COLO668 (cell line): ENCODE data around the gene MPV17L2.
"Not testable (repeated sequence)": the region's sequence is repeated elsewhere in the genome, so short reads cannot be mapped to it uniquely, and the experiment has no call there.

Experiments
- DNase-seq: peaks from one replicate; lab custom pipeline; 2025; ENCODE audit not compliant: unreplicated experiment; lab: John Stamatoyannopoulos, UW

MPV17L2 gene

DNA sequence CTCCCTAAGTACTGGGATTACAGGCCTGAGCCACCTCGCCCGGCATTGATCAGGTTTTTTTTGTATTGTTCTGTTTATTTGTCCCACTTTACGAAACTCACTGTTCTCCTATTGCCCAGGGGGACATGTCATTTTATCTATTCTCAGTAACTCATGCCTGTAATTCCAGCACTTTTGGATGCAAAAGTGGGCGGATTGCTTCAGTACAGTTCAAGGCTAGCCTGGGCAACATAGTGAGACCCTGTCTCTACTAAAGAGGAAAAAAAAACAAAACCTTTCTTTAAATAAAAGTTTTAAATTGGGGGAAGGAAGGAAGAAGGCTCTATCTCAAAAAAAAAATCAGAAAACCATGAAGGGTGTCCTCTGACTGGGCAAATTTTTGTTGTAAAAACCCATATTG, 2.7 kb upstream of the MPV17L2 start:
- no peak for DNase-seq

DNA sequence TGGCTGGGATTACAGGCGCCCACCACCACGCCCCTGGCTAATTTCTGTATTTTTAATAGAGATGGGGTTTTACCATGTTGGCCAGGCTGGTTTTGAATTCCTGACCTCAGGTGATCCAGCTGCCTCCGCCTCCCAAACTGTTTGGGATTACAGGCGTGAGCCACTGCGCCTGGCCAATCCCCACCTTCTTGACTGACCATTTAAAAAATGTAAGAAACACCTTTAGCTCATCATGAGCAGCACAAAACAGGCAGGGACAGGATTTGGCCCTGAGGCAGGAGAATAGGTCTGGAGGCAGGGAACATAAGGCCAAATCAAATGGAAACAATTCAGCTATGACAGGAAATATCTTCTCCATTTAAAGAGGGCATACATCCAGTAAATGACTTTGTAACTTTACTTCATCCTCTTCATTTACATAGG, 1.4 kb upstream of the MPV17L2 start:
- DNase-seq = no peak

DNA sequence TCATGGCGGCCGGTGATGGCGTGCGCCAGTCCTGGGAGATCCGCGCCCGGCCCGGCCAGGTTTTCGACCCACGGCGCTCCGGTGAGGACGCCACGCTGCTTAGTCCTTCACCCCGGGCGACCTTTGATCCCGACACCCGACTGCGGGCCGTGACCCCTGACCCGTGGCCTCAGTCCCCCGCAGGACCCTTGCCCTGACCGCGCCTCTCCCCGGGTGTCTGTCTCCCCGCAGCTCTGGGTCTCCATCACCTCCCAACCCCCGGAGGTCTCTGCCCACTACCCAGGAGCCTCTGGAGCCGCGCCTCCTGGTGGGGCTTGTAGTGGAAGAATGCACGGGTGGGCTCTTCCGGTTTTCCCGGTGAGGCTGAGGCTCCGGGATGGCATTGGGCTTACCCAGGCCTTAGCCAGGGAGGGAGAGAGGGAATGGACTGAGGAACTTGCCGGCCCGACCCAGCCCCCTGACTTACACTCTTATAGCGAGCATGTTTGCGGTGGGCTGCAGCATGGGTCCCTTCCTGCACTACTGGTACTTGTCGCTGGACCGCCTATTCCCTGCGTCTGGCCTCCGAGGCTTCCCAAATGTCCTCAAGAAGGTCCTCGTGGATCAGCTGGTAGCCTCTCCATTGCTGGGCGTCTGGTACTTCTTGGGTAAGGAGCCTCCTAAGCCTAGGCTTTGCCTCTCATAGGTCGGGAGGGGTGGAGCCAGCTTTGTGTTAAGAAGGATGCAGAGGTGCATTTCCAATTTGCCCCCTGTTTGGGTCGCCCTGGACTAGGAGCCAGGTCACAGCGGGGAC, 566 bp downstream of the MPV17L2 start:
- DNase-seq = peak; percentile 36

DNA sequence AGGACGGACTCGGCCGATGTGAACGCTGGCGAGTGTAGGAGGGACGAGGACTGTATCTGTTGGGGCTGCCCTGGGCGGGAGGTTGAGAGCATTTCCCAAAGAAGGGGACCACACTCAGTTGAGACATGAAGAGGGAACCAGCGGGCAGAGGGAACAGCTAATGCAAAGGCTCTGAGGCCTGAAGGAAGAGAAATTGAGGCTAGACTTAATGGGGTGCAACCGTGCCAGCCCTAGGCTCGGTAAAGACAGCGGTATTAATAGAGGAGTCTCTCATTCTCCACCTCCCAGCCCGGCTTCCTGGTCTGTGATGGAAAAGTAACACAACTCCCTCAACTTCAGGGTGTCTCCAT, 1.1 kb downstream of the MPV17L2 start:
- DNase-seq = no peak

DNA sequence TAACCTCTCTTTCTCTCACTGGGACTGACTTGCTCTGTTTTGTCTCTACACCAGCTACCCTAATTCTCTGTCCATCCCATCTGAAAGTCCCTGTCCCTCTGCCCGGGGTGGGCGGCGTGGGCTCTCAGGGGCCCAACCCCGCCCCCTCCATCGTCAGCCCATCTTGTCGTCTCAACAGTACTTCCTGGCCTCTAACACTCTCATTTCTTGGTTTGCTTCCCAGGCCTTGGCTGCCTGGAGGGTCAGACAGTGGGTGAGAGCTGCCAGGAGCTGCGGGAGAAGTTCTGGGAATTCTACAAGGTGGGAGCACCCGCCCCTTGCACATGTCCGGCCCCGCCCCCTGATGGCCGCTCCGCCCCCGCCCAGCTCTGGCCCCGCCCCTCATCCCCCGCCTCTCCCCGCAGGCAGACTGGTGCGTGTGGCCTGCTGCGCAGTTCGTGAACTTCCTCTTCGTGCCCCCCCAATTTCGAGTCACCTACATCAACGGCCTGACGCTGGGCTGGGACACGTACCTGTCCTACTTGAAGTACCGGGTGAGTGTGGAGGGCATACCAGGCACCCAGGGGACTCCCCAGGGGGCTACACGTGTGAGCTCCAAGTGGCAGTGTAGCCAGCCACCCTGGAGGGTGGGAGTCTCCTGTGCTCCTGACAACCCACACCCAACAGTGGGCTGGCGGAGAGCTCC, 1.7 kb downstream of the MPV17L2 start:
- DNase-seq = no peak

DNA sequence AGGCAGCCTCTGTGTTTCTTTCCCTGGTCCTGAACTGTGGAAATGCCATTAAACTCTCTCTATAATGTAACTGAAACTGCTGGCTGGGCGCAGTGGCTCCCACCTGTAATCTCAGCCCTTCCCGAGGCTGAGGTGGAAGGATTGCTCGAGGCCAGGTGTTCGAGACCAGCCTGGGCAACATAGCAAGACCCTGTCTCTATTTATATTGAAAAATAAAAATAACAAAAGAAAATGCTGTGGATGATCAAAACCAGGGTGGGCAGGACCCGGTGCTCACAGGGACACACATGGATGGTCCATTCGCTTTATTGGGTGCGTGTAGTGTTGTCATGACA, 3.5 kb downstream of the MPV17L2 start:
- no peak for DNase-seq

DNA sequence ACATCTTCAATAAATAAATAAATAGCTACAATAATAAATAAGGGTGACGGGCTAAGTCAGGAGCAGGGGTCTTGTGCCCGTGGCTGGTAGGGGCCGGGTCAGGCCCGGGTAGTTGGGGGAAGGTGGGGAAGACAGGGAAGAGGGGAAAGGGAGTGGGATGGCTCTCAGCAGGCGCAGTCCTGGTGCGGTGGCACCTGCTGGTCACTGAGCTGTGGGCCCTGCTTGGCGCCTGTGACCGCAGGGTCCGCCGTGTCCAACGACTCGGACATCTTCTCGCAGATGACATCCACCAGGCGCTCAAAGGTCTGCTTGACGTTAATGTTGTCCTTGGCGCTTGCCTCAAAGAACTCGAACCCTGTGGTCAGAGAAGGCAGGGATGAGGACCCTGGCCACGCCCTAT, 4.3 kb downstream of the MPV17L2 start:
- no peak for DNase-seq

DNA sequence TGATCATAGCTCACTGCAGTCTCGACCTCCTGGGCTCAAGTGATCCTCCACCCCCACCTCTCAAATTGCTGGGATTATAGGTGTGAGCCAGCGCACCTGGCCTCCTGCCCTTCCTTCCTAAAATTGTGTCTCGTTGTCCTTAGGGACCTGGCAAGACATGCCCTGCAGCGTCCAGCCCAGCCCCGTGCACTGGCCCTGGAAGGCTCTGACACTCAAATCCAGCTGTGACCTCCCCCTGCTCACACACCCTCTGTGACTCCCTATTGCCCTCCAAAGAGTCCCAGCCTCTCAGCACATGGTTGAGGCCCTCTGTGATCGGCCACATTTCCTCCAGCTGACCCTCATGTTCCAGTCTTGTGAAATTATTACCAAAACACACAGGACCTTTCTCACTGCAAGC, 4.9 kb downstream of the MPV17L2 start:
- no peak for DNase-seq

DNA sequence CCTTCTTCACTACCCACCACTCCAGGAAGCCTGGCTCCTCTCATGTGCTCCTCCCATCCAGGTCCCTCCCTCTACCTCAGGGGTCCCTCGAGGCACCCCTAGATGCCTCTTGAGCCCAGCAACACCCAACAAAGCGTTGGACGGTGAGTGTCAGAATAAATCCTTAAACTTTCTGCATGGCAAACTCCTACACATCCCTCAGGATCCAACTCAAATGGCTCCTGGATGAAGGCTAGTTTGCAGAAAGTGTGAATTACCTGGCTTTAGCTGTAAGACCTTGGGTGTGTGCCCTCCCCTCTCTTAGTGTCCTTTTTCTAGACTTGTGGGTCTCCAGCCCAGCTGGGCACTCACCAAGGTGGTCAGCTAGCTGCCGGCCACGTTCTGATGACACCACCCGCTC, 5.4 kb downstream of the MPV17L2 start:
- DNase-seq = no peak

DNA sequence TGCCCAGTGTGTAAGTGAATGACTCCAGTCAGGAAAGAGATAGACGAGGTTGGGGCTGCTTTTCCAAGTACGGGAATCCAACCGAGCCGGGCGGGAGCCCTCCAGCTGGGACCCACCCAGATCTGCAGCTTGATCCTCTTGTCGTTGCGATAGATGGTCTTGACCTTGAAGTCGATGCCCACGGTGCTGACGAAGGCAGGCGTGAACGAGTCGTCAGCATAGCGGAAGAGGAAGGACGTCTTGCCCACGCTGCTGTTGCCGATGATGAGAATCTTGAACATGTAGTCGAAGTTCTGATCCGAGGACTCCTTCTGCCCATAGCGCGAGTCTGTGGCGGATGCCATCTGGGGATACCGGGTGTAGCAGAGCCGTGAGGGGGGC, 9.4 kb downstream of the MPV17L2 start:
- DNase-seq = no peak

DNA sequence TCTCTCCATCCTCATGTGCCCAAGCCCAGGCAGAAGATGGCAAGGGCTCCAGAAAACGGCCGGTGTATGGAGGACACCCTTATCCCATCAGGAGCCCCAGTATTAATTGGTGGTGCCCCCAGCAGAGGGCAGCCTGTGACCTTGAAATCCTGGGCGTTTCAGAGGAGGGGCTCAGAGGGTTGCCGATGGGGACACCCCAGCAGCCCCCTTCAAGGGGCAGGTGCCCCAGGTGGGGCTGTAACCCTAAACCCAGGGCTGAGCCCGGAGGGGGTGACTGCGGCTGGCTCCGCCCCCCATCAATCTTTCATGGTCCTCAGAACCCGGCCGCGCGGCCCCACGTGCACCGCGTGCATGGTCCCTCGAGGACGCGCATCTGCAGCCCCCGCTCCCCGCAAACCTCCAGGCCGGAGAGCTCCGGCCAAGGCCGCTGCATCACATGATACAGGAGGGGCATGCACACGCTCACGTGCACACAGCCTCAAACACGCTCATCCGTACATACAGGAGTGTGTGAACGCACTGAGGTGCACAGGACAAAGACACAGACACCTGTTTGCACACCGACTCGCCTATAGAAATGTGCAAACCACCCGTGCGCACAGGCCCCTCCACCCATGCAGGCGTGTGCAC, 9.9 kb downstream of the MPV17L2 start:
- DNase-seq = peak; percentile 53

DNA sequence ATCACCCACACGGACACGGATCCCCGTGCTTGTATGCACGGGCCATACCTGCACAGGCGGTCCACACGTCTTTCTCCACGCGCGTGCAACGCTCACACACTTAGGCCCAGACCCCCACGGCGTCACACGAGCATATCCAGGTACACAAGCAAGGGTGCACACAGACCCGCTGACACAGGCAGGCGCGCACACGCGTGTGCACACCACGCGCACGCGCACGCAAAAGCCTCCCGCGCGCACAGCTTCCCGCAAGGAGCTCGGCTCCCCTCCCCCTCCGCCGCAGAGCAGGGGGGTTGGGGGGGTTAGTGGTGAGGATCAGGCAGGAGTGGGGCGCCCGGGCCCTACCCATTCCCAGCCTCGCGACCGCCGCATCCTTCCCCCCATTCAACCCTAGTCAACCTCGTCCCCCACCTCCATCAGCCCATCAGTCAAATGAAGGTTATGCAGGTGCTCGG, 10.4 kb downstream of the MPV17L2 start:
- peak; percentile 73 for DNase-seq

DNA sequence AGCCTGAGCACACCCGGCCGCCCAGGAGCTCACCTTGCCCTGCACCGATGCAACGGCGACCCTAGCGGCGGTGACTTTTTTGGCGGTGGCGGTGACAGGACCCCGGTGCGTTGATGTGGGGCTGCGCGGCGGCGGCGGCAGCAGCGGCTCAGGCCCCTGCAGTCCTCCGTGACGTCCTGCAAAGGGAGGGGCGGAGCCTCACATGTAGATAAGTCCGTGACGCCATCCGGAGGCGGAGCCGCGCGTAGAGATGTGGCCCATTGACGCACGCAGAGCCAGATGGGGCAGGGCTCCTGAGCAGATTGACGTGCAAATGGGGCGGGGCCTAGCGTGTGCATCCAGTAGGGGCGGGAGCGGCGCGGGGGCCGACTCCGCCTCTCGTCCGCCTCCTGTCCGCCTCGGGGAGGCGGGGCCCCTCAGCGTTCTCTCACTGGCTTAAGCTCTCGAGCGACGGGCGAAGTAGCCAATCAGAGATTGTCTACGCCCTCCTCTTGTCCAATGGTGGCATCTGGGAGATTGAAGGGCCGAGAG, 10.9 kb downstream of the MPV17L2 start, which contains the start of gene RAB3A:
TSS of gene RAB3A (minus strand) at position 180 of the 531 bp plus-strand sequence. CDS start 1,302 bp downstream, outside the sequence.
- DNase-seq = peak; percentile 100

DNA sequence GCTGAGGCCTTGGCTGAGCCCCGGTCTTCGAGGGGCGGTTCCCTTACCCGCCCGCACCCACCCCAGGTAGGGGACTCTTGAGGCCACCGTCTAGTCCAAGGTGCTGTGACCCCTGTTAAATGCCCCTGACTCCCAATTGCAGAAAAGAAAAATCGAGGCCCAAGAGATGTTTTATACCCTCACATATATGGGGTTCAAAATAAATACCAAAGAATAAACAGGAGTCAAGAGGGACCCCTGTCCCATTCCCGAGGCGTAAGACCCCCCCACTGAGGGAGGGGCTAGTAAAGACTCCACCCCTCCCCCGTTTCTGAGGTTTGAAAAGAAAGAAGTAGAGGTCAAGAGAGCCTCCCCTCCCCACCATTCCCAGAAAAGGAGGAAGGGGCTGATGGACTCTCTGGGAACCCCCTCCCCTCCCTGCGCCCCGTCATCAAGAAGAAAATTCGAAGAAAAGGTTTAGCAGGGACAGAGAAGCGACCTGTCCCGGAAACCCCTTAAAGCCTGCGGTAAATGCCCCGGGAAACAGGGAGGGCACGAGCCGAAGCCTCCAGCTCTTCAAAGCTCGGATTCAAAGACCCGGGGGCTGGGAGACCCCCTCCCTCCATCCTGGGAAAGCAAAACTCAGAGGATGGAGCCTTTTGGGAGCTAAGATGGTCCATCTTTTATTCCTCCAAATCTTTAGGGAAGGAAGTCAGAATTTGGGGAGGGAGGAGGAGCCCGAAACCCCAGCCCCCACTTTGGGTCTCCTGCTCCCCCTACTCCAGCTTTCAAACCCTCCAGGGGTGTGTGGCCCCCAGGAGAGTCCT, 11.6 kb downstream of the MPV17L2 start:
- peak; percentile 68 for DNase-seq

DNA sequence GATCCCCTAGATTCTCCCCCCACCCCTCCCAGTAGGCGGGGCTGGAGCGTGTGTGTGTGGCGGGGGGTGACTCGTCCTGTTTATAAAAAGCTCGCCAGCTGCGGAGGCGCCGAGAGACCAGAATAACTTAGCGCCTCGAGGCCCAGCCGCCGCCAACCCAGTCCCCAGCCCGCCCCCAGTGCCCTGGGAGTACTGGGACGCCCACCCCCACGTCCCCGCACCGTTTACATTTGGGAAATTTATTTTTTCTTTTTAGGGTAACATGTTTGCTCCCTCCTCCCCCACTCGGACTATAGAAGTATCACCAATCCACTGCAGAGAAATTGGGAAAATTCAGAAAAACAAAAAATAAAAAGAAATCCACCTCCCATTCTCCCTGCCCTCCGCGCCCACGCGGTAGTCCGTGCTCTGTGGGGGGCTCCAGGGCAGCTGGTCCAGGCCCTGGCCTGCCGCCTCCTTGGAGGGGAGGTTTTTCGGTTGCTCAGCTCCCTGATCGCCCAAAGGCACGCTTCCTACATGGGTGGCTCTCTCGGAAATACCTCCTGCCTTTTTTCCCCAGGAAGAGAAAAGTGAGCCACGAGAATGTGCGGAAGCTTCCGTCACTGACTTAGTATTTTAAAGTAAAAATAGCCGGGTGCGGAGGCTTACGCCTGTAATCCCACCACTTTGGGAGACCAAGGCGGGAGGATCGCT, 12.3 kb downstream of the MPV17L2 start:
- peak; percentile 73 for DNase-seq

DNA sequence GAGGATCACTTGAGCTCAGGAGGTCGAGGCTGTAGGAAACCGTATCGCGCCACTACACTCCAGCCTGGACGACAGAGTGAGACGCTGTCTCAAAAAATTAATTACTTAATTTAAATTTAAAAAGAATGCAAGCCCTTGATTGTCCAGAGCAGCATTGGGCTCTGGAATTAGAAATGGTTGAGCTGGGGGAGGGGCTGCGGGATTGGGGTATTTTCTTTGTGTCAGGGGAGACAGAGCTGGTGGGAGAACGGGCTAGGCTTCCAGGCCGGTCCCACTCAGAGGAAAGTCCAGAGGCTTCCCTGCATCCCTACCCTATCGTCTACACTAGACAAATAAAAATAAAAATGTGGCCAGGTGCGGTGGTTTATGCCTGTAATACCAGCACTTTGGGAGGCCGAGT, 13.0 kb downstream of the MPV17L2 start:
- DNase-seq = no peak

DNA sequence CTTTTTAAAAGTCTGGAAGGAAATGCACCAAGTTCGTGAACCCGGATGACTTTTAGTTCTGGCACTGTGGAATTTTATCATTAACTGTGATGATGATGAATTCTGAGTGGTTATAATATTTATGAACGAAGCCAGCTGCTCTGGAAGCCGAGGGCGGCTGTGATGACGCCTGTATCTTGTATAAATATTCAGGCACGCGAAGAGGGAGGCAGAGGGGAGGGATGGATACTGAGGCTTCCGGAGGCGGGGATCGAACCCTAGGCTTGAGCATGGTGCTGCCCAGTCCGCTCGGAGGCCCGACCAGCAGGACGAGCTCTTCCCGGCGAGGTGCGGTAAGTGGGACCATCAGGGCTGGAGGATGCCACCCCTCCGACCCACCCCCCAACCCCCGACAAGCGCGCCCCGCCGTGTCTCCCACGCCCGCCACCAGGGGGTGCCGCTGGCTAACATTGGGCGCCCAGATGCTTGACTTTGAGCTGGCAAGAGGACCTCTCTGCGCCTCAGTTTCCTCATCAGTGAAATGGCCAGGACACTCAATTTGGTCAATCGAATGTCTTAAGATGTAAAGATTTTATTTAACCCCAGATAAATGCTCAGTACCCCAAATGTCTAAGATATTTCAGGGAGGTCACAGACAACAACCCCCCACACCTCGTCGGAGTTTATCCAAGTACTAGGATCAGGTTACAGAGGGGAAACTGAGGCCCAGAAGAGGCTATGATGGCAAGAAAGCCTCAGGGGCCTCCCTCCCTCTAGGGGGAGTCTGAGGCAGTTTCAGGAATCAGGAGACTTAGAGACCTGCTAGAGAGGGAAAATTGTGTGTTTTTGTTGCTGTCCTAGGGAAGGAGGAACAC, 15.3 kb downstream of the MPV17L2 start:
- peak; percentile 45 for DNase-seq

DNA sequence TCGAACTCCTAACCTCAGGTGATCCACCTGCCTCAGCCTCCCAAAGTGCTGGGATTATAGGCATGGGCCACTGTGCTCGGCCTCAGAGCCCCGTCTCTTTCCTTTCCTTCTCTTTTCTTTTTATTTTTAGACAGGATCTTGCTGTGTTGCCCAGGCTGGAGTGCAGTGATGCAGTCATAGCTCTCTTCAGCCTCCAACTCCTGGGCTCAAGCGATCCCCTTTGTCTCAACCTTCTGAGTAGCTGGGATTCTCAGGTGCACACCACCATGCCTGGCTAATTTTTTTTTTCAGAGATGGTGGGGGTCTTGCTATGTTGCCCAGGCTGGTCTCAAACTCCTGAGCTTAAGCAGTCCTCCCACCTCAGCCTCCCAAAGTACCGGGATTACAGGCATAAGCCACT, 16.9 kb downstream of the MPV17L2 start:
- DNase-seq = not testable (repeated sequence)

DNA sequence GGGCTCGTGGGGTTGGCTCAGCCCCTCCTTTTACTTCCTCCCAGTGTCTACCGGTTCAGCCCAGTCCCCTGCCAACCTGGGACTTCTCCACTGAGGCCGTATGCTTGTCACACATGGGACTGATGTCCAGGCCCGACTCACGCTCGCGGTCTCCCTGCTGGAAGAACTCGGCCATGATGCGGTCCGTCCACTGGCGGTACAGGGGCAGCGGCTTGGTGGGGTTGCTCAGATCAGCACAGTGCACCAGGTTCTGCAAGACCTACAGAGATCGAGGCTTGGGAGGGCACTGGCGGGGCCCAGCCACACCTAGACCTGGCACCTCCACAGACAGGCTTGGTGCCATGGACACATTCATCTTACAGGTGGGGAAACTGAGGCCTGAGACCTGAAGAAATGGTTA, 18.7 kb downstream of the MPV17L2 start:
- no peak for DNase-seq
